GM19025 (cell line): ENCODE measurements around the gene ETFDH.
"Not testable (repeated sequence)": the region's sequence is repeated elsewhere in the genome, so short reads cannot be mapped to it uniquely, and the experiment has no call there.

Experiments used
- ATAC-seq: cut with Tn5 transposase; IDR thresholded peaks from one replicate; pipeline ENCODE4 v1.9.1; 2021; ENCODE audit warnings: mild to moderate bottlenecking, low read depth, moderate library complexity; ENCODE audit not compliant: unreplicated experiment

ETFDH gene

DNA sequence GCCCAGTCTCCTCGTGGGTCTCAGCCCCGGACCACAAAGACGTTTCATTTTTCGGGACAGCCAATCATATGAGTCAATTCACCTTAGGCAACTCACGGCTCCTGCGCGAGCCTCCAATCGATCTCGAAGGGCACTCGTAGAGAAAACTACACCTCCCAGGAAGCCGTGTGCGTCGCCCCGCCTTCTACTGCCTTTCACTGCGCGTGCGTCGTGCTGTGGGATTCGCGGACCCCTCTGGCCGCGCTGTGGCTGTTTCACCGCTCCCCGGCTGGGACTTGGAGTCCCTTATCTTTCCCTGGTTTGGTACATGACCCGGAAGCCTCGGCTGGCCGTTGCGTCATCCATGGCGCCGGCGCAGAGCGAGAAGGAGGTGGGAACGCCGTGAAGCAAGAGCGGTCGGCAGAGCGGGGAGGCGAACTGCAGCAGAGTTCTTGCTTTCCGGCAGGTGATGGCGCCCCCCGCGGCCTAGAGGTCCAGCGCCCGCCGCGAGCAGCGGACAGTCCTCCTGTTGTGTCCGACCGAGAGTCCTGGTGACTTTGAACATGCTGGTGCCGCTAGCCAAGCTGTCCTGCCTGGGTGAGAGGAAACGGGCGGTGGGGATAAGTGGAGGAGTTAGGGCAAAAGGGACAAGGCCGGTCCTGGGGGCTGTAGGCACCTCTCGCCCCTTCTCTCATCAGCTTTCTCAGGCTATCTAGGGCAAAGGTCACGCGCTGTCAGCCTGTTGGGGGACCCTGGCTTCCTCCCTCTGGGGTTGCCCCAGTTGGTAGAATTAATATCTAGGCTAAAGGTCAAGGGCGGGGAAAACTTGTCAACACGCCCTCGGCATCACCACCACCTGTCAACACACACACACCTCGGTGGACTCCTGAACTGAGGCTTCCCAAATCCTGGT, at the start of gene ETFDH:
ETFDH (plus strand) TSS at position 382 of the 892 bp plus-strand sequence; CDS start at position 543, 161 bp downstream.
- peak; percentile 77 for ATAC-seq

DNA sequence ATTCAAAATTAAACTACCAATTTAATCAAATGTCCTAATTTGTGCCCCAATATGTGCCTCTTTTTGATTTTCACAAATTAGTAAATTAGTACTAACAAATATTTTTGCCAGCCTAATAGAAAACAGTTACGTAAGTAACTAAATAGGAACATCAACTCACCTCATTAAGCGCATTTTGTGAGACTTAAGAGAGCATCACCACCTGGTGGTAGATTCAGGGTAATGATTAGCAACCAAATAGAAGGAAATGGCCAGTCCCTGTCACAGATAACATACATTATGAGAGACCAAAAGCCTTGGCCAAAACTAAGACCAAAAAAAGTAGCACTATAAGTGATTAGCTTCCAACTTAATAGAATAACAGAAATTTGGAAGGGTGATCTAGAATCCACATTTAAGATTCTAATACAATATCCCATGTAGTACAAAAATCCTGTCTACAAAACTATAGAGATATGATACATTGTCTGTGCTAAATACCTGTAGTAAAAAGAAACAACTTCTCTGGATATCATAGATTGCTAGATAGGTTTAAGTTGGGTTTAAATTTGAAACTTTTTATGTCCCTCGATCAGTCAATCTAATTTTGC, 47.1 kb upstream of the ETFDH start:
- peak; percentile 86 for ATAC-seq

DNA sequence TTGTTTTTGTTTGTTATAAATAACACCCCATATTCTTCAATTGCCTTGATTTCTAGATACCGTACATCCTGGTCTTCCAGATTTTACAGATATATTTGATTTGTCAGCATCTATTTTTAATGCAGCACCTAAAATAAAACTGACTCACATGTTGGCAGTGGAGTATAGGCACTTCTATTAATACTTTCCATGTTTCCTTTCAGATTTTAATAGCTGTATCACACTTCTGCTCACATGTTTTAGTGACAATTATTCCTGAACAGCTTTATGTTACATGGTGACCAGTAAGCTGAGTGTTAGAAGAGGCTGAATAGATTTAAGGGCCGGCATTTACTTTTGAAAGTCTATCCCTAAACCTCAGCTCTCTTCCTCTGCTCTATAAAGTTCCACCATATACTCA, 46.6 kb upstream of the ETFDH start:
- ATAC-seq = no peak

DNA sequence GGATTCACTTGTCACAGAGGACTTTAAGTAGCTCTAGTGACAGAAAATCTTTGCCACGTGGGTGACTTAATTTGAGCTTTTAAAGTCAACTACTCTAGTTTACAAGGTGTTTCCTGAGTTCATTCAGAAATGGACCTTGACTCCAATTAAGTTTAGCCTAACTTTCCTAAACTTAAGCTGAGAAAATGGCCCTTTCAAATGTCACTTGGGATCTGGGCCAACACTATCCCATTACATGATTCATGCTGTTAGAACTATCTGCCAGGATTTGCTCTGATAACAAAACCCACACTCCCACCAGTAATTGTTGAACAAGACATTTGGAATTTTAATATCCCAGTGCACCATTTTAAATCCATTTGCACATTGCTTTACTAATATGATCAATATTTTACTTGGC, 41.2 kb upstream of the ETFDH start:
- no peak for ATAC-seq

DNA sequence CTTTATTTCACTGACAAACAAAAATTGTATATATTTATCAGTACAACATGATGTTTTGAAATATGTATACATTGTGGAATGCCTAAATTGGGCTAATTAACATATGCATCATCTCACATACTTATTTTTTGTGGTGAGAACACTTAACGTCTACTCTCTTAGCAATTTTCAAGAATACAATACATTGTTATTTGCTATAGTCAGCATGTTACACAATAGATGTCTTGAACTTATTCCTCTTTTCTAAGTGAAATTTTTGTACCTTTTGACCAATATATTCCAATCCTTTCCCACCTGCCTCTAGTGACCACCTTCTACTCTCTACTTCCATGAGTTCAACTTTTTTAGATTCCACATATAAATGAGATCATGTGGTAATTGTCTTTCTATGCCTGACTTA, 35.5 kb upstream of the ETFDH start:
- ATAC-seq = no peak

DNA sequence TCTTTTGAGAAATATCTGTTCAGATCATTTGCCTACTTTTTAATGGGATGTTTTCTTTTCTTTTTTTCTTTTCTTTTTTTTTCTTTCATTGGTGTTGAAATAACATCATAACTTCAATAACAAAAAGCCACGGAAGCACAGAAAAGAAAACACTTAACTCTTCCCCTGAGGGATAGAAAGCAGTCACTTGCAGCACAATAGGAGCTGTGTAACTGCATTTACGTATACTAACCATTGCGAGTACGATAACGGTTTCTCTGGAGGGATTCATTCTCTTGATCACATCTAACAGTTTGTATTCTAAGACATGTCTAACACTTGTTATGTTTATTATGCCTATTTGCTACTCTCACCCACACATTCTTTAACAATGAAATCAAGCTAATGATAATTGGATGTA, 27.7 kb upstream of the ETFDH start:
- ATAC-seq = no peak

DNA sequence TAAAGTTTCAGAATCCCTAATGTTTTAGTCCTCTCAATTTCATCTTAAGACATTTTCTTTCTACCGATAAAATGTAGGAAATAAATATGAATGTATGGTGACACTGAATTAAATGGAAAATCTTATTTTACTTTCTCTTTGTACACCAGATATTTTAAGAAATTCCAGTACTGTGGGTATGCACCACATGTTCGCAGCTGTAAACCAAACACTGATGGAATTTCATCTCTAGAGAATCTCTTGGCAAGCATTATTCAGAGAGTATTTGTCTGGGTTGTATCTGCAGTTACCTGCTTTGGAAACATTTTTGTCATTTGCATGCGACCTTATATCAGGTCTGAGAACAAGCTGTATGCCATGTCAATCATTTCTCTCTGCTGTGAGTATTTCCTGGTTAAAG, 27.3 kb upstream of the ETFDH start:
- ATAC-seq = no peak

DNA sequence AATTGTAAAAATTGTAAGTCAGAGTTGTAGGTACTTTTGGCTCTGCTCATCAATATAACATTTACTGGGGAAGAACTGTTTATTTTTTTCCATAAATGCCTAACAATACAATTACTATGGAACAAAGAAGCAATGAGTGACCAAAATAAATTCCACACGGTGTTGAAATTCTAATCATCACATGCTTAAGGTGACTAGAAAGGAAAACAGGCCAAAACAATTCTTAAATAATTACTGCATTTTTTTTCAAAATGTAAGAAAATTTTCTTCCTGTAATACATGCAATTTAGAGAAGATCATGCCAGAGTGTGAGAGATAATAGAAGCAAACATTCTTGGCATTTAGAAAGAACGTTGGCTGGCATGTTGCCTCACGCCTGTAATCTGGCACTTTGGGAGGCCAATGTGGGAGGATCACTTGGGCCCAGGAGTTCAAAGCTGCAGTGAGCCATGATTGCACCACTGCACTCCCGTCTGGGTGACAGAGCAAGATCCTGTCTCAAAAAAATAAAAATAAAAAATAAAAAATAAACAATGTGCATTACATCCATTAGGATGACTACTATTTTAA, 22.9 kb upstream of the ETFDH start:
- no peak for ATAC-seq

DNA sequence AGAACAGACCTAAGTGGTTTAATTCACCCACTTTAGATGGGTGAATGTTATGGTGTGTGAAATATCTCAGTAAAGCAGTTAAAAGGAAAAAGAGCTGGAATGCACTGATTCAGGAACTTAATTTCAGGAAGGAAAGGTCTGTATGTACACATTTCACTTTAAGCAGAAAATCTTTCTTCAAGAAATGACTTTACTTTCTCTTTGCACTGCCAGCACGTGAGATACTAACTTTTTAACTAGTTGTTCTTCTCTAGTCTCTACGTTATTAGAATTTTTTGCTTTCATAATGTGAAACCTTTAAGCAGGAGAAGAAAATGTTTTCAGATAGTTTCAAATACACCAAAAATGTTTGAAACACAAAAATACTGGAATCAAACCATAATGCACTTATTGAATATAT, 19.2 kb upstream of the ETFDH start:
- no peak for ATAC-seq

DNA sequence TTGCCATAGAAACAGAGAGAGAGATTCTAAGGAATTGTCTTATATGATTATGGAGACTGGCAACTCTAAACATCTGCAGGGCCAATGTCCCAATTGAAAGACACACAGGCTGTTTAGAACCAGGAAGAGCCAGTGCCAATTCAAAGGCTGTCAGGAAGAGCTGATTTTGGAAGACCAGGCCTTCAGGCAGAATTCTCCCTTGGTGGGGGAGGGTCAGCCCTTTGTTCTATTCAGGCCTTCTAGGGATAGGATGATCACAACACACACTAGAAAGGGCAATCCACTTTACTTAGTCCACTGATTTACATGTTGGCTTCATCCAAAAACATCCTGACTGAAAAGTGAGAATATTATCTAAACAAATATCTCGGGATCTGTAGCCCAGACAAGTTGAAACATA, 15.7 kb upstream of the ETFDH start:
- ATAC-seq = no peak

DNA sequence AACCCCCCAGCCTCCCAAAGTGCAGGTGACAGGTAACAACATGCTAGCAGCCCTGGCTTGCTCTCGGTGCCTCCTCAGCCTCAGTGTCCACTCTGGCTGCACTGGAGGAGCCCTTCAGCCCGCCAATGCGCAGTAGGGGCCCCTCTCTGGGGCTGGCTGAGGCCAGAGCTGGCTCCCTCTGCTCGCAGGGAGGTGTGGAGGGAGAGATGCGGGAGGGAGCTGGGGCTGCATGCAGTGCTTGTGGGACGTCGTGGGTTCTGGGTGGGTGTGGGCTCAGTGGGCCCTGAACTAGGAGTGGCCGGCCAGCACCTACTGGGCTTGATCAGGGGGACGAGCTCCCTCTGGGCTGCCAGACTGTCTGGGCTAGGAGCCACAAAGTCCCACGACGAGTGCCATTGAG, 14.8 kb upstream of the ETFDH start:
- ATAC-seq = no peak

DNA sequence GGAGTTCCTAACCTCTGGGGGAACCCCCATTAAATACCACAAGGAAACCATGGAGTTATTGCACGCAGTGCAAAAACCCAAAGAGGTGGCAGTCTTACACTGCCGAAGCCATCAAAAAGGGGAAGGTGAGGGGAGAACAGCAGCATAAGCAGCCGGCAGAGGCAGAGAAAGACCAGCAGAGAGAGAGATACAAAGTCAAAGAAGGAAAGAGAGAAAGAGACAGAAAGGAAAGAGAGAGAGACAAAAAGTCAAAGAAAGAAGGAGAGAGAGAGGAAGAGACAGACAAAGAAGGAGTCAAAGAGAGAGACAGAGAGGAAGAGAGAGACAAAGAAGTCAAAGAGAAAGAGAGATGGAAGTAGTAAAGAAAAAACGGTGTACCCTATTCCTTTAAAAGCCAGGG, 8.8 kb upstream of the ETFDH start:
- ATAC-seq = not testable (repeated sequence)

DNA sequence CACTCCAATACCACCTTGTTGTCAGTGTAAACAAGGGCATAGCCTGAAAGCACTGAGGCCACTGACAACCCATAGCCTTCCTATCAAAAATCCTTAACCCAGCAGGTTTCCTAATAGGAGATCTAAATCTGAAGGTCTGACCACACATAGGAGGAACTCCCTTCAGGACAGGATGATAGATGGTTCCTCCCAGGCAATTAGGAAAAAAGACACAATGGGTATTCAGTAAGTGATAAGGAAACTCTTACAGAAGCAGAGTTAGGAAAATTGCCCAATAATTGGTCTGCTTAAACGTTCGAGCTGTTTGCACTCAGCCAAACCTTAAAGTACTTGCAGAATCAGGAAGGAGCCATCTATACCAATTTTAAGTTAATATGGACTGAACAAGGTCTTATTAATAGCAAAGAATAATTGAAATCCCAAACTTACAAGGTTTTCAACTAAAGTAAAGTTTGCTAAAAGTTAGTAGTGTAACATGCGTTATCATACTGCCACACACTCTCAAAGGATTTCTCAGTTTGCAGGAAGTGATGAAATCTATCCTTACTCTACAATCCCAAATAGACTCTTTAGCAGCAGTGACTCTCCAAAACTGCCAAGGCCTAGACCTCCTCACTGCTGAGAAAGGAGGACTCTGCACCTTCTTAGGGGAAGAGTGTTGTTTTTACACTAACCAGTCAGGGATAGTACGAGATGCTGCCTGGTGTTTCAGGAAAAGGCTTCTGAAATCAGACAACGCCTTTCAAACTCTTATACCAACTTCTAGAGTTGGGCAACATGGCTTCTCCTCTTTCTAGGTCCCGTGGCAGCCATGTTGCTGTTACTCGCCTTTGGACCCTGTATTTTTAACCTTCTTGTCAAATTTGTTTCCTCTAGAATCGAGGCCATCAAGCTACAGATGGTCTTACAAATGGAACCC, 8.1 kb upstream of the ETFDH start:
- ATAC-seq = not testable (repeated sequence)

DNA sequence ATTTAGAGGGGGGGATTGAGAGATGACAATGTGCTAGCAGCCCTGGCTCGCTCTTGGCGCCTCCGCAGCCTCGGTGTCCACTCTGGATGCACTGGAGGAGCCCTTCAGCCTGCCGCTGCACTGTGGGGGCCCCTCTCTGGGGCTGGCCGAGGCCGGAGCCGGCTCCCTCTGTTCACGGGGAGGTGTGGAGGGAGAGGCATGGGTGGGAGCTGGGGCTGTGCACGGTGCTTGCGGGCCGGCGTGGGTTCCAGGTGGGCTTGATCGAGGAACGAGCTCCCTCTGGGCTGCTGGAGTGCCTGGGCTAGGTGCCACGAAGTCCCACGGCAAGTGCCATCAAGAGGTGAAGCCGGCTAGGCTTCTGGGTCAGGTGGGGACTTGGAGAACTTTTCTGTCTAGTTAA, 7.3 kb upstream of the ETFDH start:
- ATAC-seq = no peak

DNA sequence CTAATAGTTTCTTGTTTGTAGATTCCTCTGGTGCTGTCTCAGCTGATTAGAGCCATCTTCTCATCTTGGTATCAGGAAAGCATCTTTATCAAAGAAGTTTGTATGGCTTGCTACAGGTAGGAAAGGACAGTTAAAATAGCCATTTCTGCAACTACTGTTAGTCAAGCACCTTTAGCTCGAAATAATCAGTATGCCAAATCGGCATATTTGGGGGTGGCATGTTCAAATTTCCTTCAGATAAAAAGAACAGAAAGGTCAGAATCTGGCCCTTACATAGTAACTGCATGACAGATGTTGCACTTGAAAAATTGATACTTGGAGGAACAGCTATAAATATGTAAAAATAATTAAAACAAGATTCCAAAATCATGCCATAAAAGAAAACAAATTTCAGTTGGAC, 5.2 kb upstream of the ETFDH start:
- no peak for ATAC-seq

DNA sequence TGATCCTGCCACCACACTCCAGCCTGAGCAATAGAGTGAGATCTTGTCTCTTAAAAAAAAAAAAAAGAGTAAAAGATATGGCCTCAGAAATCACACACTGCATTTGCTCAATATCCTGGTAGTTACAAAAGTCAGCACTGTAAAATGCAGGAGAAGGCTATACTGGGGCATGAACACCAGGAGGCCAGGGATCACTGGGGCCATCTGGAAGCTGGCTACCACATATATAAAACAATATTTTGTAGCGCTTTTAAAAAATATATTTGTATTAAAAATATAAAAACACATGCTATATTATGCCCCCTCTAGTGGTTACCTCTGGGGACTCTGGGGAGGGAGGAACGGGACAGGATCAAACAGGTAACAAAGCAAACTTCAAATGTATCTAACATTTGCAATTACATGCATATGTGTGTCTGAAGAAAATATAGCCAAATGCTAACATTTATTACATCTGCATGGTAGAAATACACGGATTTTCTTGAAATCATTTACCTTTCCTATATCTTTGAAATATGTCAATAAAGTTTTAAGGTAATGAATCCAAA, 4.4 kb upstream of the ETFDH start:
- ATAC-seq = no peak

DNA sequence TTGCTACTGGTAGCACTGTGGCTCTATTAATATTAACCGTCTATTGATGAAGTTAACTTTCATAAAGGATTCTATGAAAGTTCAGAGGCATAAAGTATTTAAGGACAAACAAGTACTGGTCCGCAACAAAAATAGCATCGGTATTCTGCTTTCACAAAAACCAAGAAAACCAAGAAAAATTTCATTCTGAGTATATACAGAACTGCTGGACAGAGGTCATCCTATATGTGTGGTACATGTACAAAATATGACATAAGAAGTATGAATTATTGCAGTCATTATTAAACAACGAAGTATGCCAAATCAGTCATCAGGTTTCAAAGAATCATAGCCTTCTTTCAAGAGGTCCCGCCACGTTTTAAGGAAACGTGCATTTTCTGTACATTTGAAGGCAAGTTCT, 2.8 kb upstream of the ETFDH start:
- no peak for ATAC-seq

DNA sequence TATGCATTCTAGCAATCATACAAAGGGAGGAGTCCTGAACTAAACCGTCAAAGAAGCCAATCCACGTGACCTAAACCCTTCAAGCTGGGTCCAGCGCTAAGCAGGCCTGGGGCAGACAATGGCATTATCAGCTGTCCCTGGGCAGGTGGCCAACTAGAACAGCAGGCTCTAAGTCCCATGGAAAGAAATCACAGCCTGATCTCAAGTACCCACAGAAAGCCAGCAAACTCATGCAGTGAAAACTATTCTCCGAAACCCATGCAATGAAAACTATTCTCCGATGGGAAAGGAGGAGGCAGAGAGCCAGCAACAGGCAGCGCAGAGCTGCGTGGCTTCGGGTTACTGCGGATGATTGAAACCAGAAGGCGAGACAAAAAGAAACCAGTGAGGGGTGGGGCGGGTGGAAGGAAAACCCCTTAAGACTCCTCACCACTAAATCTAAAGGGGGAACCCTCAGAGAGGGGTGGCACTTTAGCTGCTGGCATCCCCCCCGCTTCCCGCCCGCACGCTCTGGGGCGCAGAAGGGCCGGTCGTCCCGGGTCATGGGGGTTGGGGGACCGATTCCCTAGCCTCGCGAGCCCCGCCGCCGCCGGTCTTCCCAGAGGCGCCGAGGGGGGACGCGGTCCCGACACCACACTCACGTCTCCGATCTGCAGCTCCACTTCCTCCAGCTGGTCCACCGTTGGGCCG, 976 bp upstream of the ETFDH start:
- peak; percentile 17 for ATAC-seq

DNA sequence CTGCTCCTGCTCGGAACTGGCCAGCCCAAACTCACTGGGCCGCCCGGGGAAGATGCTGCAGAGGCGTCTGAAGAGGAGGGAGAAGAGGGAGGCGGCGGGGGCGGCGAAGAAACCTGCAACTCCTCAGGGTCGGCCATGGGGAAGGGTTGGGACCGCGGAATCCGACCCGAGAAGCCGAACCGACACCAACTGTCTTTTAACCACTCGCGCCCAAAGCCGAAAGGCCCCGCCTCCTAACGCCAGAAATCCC, 506 bp upstream of the ETFDH start, which contains the start of gene C4orf46:
C4orf46 (minus strand) TSS at position 223 of the 250 bp plus-strand sequence; CDS start at position 137, 86 bp downstream.
- ATAC-seq = no peak

DNA sequence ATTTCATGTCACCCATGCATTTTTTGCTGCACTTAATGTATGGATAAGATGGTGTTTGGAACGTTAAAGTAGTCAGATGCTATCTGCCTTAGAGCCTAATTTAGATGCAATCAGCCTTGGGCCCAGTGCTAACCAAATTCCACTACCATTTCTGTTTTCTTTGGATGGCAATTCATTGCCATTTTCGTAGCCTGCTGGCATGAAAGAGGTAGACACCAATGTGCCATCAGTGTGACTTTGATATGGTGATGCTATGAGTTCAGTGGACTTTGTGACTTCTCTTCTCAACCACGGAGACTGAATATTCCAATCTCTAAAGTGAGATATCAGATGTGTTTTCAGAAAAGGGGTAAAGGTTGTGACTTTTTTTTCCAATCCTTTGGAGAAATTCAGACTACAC, 1.5 kb downstream of the ETFDH start:
- ATAC-seq = no peak
